HepG2 (cell line): Measurements from ENCODE around the gene HABP4. TPM values are rescaled to one million over a fixed set of nuclear protein-coding genes. Genes with fewer than 3 reads are reported as not detected.
A peak's percentile ranks its signal among the peaks of the same experiment; 100 is the strongest.

Source experiments
- CHCHD3 ChIP-seq: sonication (generic); formaldehyde crosslinking; IDR thresholded peaks from 2 replicates; pipeline ENCODE4 v1.8.0; 2022; ENCODE audit warnings: mild to moderate bottlenecking, missing genetic modification reagents, moderate library complexity
- DNMT3B ChIP-seq: conservative IDR thresholded peaks from 2 replicates; pipeline ENCODE4 v1.6.1; 2016; ENCODE audit warnings: missing biosample characterization, control low read depth
- FOSL2 ChIP-seq: sonication (generic); formaldehyde crosslinking; IDR thresholded peaks from 2 replicates; pipeline ENCODE4 v1.4.0; 2020; ENCODE audit warnings: missing genetic modification reagents
- HNRNPH1 ChIP-seq: fragments of 200-400 bp; formaldehyde crosslinking; optimal IDR thresholded peaks from 2 replicates; pipeline ENCODE3; 2017; ENCODE audit warnings: mild to moderate bottlenecking, low read depth, low read length
- JDP2 ChIP-seq: sonication (generic); formaldehyde crosslinking; IDR thresholded peaks from 2 replicates; pipeline ENCODE4 v1.8.1; 2022; ENCODE audit warnings: missing genetic modification reagents, borderline replicate concordance
- NFKBIZ ChIP-seq: IDR thresholded peaks from 2 replicates; pipeline ENCODE4 v1.6.1; 2018; ENCODE audit warnings: missing genetic modification reagents, missing compliant biosample characterization
- NR2F6 ChIP-seq, 2 experiments: IDR thresholded peaks; 2 replicates each; pipeline ENCODE4 v1.6.1; 2016; ENCODE audit warnings: antibody characterized with exemption in 1 of 2, mild to moderate bottlenecking in 1 of 2
- RXRA ChIP-seq: sonication (generic); formaldehyde crosslinking; IDR thresholded peaks from 2 replicates; pipeline ENCODE4 v1.5.1; 2020; ENCODE audit warnings: missing genetic modification reagents
- ZBTB3 ChIP-seq: sonication (generic); formaldehyde crosslinking; IDR thresholded peaks from 2 replicates; pipeline ENCODE4 v1.4.0; 2020; ENCODE audit warnings: low read depth, mild to moderate bottlenecking, moderate library complexity, missing genetic modification reagents, borderline replicate concordance
- ZFAT ChIP-seq: sonication (generic); formaldehyde crosslinking; conservative IDR thresholded peaks from 2 replicates; pipeline ENCODE4 v1.8.1; 2023; ENCODE audit warnings: missing genetic modification reagents, inconsistent platforms
- ZNF382 ChIP-seq: sonication (generic); formaldehyde crosslinking; IDR thresholded peaks from 2 replicates; pipeline ENCODE4 v1.5.0; 2020; ENCODE audit warnings: missing genetic modification reagents, mild to moderate bottlenecking, borderline replicate concordance
- ZNF432 ChIP-seq: sonication (generic); formaldehyde crosslinking; IDR thresholded peaks from 2 replicates; pipeline ENCODE4 v1.5.0; 2020; ENCODE audit warnings: missing genetic modification reagents, mild to moderate bottlenecking, borderline replicate concordance
- ZNF501 ChIP-seq: sonication (generic); formaldehyde crosslinking; IDR thresholded peaks from 2 replicates; pipeline ENCODE4 v1.5.1; 2020; ENCODE audit warnings: mild to moderate bottlenecking, moderate library complexity, missing genetic modification reagents
- ZNF598 ChIP-seq: sonication (generic); formaldehyde crosslinking; IDR thresholded peaks from 2 replicates; pipeline ENCODE4 v1.5.1; 2020; ENCODE audit warnings: mild to moderate bottlenecking, missing genetic modification reagents, borderline replicate concordance
- ZNF614 ChIP-seq: IDR thresholded peaks from 2 replicates; pipeline ENCODE4 v1.6.1; 2018; ENCODE audit warnings: missing biosample characterization, missing genetic modification reagents, inconsistent platforms, borderline replicate concordance
- polyA plus RNA-seq, 8 experiments: library from polyadenylated mRNA; depleted of rRNA in 3 of 8; stranded (reverse) in 7 of 8; unstranded in 1 of 8; fragments of >200 nt; fragmentation: Illumina TruSeq in 4 of 8; extraction: Trizol in 4 of 8; gene quantifications; 2 replicates each; pipeline versions ENCODE4 v1.2.1 to v1.2.3, GENCODE V29; 2011 to 2016; ENCODE audit warnings: low read depth in 4 of 8, missing spikeins in 1 of 8, mixed read lengths in 1 of 8; ENCODE audit not compliant: insufficient read depth in 1 of 8
- total RNA-seq, 5 experiments: library from RNA; depleted of rRNA; stranded (reverse); fragments of >200 nt; fragmentation: Illumina TruSeq; extraction: Trizol; gene quantifications; 2 replicates each; pipeline ENCODE4 v1.2.3, GENCODE V29; 2016; ENCODE audit warnings: low read depth in 1 of 5
- TF ChIP-seq, protein P1 (sequence below): sonication (generic); formaldehyde crosslinking; IDR thresholded peaks from 2 replicates; pipeline ENCODE4 v1.4.0; 2020; ENCODE audit warnings: missing genetic modification reagents
- TF ChIP-seq, protein P2 (sequence below): sonication (generic); formaldehyde crosslinking; IDR thresholded peaks from 2 replicates; pipeline ENCODE4 v1.4.0; 2020; ENCODE audit warnings: missing genetic modification reagents
- TF ChIP-seq, protein P3 (sequence below): sonication (generic); formaldehyde crosslinking; IDR thresholded peaks from 2 replicates; pipeline ENCODE4 v1.8.0; 2022; ENCODE audit warnings: missing genetic modification reagents, mild to moderate bottlenecking, borderline replicate concordance
- TF ChIP-seq, protein P4 (sequence below): sonication (generic); formaldehyde crosslinking; IDR thresholded peaks from 2 replicates; pipeline ENCODE4 v1.4.0; 2020; ENCODE audit warnings: mild to moderate bottlenecking, missing genetic modification reagents
- TF ChIP-seq, protein P5 (sequence below): sonication (generic); formaldehyde crosslinking; IDR thresholded peaks from 2 replicates; pipeline ENCODE4 v1.5.0; 2020; ENCODE audit warnings: mild to moderate bottlenecking, missing genetic modification reagents
- TF ChIP-seq, protein P6 (sequence below): sonication (generic); formaldehyde crosslinking; IDR thresholded peaks from 2 replicates; pipeline ENCODE4 v1.4.0; 2020; ENCODE audit warnings: mild to moderate bottlenecking, missing genetic modification reagents

Gene HABP4
- total and polyA plus RNA-seq, 2 of the 13 experiments (the other 11 are each of a cell fraction or from before 2014, with no cell fraction given) = 14.3 to 26.6 TPM

DNA sequence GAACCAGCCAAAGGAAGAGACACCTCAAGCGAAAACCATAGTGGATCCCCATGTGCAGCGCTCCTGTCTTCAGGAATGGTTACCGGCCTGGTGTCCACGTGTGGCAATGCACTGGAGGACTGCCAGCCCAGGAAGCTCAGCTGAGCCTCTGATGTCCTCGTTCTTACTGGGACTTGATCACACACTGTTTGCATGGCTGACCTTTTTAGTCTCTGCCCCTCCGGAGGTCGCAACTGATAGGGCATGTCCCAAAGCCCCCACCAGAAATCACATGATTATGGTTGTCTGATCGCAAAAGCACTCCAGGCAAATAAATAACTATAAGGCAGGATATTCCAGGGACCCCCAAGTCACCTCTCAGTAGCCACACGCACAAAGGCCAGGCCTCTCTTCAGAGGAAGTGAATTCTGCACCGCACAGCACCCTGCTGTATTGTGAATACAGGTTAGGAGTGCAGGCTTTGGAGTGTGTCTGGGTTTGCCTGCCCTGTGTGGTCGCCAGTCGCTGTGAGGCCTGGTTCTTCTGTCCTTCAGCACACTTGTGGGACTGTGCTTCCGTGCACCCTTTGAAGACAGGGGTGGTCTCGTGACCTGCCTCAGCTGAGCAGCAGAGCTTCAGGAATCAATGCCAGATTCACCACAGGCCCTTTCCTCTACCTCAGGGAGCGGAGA, 13.4 kb upstream of the HABP4 start (continued):
- TF ChIP-seq, protein P1, sequence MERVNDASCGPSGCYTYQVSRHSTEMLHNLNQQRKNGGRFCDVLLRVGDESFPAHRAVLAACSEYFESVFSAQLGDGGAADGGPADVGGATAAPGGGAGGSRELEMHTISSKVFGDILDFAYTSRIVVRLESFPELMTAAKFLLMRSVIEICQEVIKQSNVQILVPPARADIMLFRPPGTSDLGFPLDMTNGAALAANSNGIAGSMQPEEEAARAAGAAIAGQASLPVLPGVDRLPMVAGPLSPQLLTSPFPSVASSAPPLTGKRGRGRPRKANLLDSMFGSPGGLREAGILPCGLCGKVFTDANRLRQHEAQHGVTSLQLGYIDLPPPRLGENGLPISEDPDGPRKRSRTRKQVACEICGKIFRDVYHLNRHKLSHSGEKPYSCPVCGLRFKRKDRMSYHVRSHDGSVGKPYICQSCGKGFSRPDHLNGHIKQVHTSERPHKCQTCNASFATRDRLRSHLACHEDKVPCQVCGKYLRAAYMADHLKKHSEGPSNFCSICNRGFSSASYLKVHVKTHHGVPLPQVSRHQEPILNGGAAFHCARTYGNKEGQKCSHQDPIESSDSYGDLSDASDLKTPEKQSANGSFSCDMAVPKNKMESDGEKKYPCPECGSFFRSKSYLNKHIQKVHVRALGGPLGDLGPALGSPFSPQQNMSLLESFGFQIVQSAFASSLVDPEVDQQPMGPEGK (CRISPR knock-in tag) = peak; percentile 89
- TF ChIP-seq FOSL2 = peak; percentile 39; the same call in 1 of the 2 replicates
- TF ChIP-seq, protein P2, sequence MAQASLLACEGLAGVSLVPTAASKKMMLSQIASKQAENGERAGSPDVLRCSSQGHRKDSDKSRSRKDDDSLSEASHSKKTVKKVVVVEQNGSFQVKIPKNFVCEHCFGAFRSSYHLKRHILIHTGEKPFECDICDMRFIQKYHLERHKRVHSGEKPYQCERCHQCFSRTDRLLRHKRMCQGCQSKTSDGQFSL = no peak
- no peak for TF ChIP-seq CHCHD3
- TF ChIP-seq, protein P3, sequence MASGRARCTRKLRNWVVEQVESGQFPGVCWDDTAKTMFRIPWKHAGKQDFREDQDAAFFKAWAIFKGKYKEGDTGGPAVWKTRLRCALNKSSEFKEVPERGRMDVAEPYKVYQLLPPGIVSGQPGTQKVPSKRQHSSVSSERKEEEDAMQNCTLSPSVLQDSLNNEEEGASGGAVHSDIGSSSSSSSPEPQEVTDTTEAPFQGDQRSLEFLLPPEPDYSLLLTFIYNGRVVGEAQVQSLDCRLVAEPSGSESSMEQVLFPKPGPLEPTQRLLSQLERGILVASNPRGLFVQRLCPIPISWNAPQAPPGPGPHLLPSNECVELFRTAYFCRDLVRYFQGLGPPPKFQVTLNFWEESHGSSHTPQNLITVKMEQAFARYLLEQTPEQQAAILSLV (CRISPR knock-in tag) = peak; percentile 87; the same call in 1 of the 2 replicates
- TF ChIP-seq JDP2 (CRISPR knock-in tag) = no peak
- TF ChIP-seq, protein P4, sequence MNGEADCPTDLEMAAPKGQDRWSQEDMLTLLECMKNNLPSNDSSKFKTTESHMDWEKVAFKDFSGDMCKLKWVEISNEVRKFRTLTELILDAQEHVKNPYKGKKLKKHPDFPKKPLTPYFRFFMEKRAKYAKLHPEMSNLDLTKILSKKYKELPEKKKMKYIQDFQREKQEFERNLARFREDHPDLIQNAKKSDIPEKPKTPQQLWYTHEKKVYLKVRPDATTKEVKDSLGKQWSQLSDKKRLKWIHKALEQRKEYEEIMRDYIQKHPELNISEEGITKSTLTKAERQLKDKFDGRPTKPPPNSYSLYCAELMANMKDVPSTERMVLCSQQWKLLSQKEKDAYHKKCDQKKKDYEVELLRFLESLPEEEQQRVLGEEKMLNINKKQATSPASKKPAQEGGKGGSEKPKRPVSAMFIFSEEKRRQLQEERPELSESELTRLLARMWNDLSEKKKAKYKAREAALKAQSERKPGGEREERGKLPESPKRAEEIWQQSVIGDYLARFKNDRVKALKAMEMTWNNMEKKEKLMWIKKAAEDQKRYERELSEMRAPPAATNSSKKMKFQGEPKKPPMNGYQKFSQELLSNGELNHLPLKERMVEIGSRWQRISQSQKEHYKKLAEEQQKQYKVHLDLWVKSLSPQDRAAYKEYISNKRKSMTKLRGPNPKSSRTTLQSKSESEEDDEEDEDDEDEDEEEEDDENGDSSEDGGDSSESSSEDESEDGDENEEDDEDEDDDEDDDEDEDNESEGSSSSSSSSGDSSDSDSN (CRISPR knock-in tag) = peak; percentile 64
- TF ChIP-seq ZBTB3 (CRISPR knock-in tag) = peak; percentile 54; the same call in 1 of the 2 replicates
- TF ChIP-seq, protein P5, sequence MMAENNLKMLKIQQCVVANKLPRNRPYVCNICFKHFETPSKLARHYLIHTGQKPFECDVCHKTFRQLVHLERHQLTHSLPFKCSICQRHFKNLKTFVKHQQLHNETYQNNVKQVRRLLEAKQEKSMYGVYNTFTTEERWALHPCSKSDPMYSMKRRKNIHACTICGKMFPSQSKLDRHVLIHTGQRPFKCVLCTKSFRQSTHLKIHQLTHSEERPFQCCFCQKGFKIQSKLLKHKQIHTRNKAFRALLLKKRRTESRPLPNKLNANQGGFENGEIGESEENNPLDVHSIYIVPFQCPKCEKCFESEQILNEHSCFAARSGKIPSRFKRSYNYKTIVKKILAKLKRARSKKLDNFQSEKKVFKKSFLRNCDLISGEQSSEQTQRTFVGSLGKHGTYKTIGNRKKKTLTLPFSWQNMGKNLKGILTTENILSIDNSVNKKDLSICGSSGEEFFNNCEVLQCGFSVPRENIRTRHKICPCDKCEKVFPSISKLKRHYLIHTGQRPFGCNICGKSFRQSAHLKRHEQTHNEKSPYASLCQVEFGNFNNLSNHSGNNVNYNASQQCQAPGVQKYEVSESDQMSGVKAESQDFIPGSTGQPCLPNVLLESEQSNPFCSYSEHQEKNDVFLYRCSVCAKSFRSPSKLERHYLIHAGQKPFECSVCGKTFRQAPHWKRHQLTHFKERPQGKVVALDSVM = no peak
- no peak; the same call in 1 of the 2 replicates for TF ChIP-seq DNMT3B (CRISPR knock-in tag)
- no peak for TF ChIP-seq ZNF382 (CRISPR knock-in tag)
- no peak for TF ChIP-seq ZFAT (CRISPR knock-in tag)
- TF ChIP-seq ZNF432 (CRISPR knock-in tag) = no peak
- no peak for TF ChIP-seq HNRNPH1
- TF ChIP-seq NR2F6 (IDR thresholded peaks at IDR 0.05) = peak; percentile 86
- peak; percentile 94 for TF ChIP-seq NR2F6 (CRISPR knock-in tag; IDR thresholded peaks at IDR 0.05)
- TF ChIP-seq ZNF598 (CRISPR knock-in tag) = no peak
- TF ChIP-seq RXRA = peak; percentile 47; the same call in 1 of the 2 replicates
- no peak for TF ChIP-seq NFKBIZ (CRISPR knock-in tag)
- TF ChIP-seq ZNF501 (CRISPR knock-in tag) = peak; percentile 77
- TF ChIP-seq, protein P6, sequence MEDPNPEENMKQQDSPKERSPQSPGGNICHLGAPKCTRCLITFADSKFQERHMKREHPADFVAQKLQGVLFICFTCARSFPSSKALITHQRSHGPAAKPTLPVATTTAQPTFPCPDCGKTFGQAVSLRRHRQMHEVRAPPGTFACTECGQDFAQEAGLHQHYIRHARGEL (CRISPR knock-in tag) = no peak
- TF ChIP-seq ZNF614 (CRISPR knock-in tag) = peak; percentile 78; the same call in 1 of the 2 replicates
